OCI-LY7 (cell line): ENCODE measurements around the gene RCSD1. TPM values are rescaled to one million over a fixed set of nuclear protein-coding genes. Genes with fewer than 3 reads are reported as not detected.

ENCODE experiments used
- BruUV-seq: library from RNA; stranded (reverse); fragments of 400-500 nt; replicated peaks from 2 replicates; lab custom pipeline; 2021; lab: Mats Ljungman, UMichigan
- CTCF ChIA-PET: fragments of 300-600 bp; sonication (Branson Sonifier 250); formaldehyde crosslinking; loops from one replicate; lab custom pipeline; 2022; ENCODE audit warnings: antibody characterized with exemption; ENCODE audit not compliant: unreplicated experiment; lab: Charles Lee
- POLR2A ChIA-PET: fragments of 300-600 bp; sonication (Branson Sonifier 250); formaldehyde crosslinking; loops from one replicate; lab custom pipeline; 2022; ENCODE audit warnings: antibody characterized with exemption; lab: Charles Lee
- DNase-seq: peaks from one replicate; pipeline ENCODE4 v3.0.0-alpha.2; 2015; ENCODE audit warnings: low spot score
- H2AFZ ChIP-seq: fragments of 200-600 bp; sonication (generic), shearing (Covaris generic); 2 replicates; pipeline ENCODE4 v1.6.1; 2014; ENCODE audit warnings: mild to moderate bottlenecking, antibody characterized with exemption, low read length, moderate library complexity
- H3K27ac ChIP-seq: fragments of 200-600 bp; sonication (generic); 2 replicates; pipeline ENCODE4 v1.5.1; 2014; ENCODE audit warnings: mixed run types, low read depth, mild to moderate bottlenecking, moderate library complexity, low read length, inconsistent platforms; ENCODE audit not compliant: poor library complexity, severe bottlenecking
- H3K36me3 ChIP-seq: fragments of 200-600 bp; sonication (generic); 2 replicates; pipeline ENCODE4 v1.6.1; 2014; ENCODE audit warnings: mild to moderate bottlenecking, antibody characterized with exemption, low read length, moderate library complexity, mixed read lengths; ENCODE audit not compliant: insufficient read depth
- H3K4me1 ChIP-seq: fragments of 200-600 bp; sonication (generic); 2 replicates; pipeline ENCODE4 v1.5.1; 2014; ENCODE audit warnings: mild to moderate bottlenecking, low read length; ENCODE audit not compliant: insufficient read depth, poor library complexity, severe bottlenecking
- H3K4me2 ChIP-seq: fragments of 200-600 bp; sonication (generic); 2 replicates; pipeline ENCODE4 v1.6.1; 2014; ENCODE audit warnings: mild to moderate bottlenecking, low read length
- H3K4me3 ChIP-seq: fragments of 200-600 bp; sonication (generic); 2 replicates; pipeline ENCODE4 v1.5.1; 2014; ENCODE audit warnings: mild to moderate bottlenecking, low read depth, low read length; ENCODE audit not compliant: poor library complexity, severe bottlenecking
- H3K79me2 ChIP-seq: fragments of 200-600 bp; sonication (generic); 2 replicates; pipeline ENCODE4 v1.6.1; 2016; ENCODE audit warnings: low read depth, mild to moderate bottlenecking, low read length, moderate library complexity, mixed read lengths; ENCODE audit not compliant: insufficient read depth
- H3K9me2 ChIP-seq: fragments of 200-600 bp; sonication (generic); 2 replicates; pipeline ENCODE4 v1.6.1; 2016; ENCODE audit warnings: mild to moderate bottlenecking, low read length, mixed read lengths; ENCODE audit not compliant: insufficient read depth
- H3K9me3 ChIP-seq: fragments of 200-600 bp; sonication (generic); 2 replicates; pipeline ENCODE4 v1.6.1; 2014; ENCODE audit warnings: mild to moderate bottlenecking, mixed run types, low read length, mixed read lengths
- H4K20me1 ChIP-seq: fragments of 200-600 bp; sonication (generic); 2 replicates; pipeline ENCODE4 v1.6.1; 2014; ENCODE audit warnings: mild to moderate bottlenecking, antibody characterized with exemption, low read length, moderate library complexity, mixed read lengths; ENCODE audit not compliant: insufficient read depth
- CTCF ChIP-seq: fragments of 200-600 bp; sonication (generic); conservative IDR thresholded peaks from 2 replicates; pipeline ENCODE4 v1.5.1; 2014; ENCODE audit warnings: mild to moderate bottlenecking, antibody characterized with exemption, low read length, moderate library complexity, mixed read lengths
- EZH2phosphoT487 ChIP-seq: fragments of 200-600 bp; sonication (generic); IDR thresholded peaks from 2 replicates; pipeline ENCODE4 v1.6.1; 2018; ENCODE audit warnings: low read depth, borderline replicate concordance, mild to moderate bottlenecking, mixed run types, antibody characterized with exemption, low read length, moderate library complexity, mixed read lengths
- intact Hi-C: fragments of 100-400 bp; cut with micrococcal nuclease; formaldehyde crosslinking; loops from one replicate; pipeline ENCODE4 v1.10.0; 2022; ENCODE audit not compliant: unreplicated experiment
- total RNA-seq, 2 experiments: library from RNA; depleted of rRNA in 1 of 2; stranded (reverse); fragments of >200 nt in 1 of 2; shearing (Covaris generic) in 1 of 2; gene quantifications; 2 replicates each; pipeline ENCODE4 v1.2.3, GENCODE V29; 2014 to 2022

RCSD1 gene
- total RNA-seq, 2 experiments from 2014 or later, result 161 to 164 TPM

GRCh38 chr1:167582722-167583121, 47.3 kb upstream of the RCSD1 start:
- POLR2A ChIA-PET, result no interaction called here
- Histone ChIP-seq H2AFZ (no peak overlapping the region), H3K79me2 (no peaks in the 10 kb centered on the region), H3K9me2 (no peaks in the 10 kb centered on the region), H3K27ac (no peak overlapping the region), H3K36me3 (peaks cover 41% of the 10 kb centered on the region), H3K9me3 (no peaks in the 10 kb centered on the region), H4K20me1 (no peaks in the 10 kb centered on the region), H3K4me2 (no peak overlapping the region), H3K4me1 (peaks cover 1% of the 10 kb centered on the region), H3K4me3 (no peak overlapping the region)
- CTCF ChIA-PET, result no interaction called here
- intact Hi-C loops, result no loop called here
- no TSS peak for BruUV-seq
- DNase-seq, result no peak
- TF ChIP-seq CTCF, result no peak
- TF ChIP-seq EZH2phosphoT487, result no peak

- no peak overlapping the region for H3K4me2 ChIP-seq
- H2AFZ ChIP-seq, result no peak overlapping the region
- no peaks in the 10 kb centered on the region for H3K79me2 ChIP-seq
- H3K27ac ChIP-seq, result no peak overlapping the region
- peaks cover 6% of the 10 kb centered on the region for H3K4me1 ChIP-seq
- no peaks in the 10 kb centered on the region for H3K9me2 ChIP-seq
- intact Hi-C loops, result no loop called here
- ChIA-PET CTCF (no interaction called here), POLR2A (interaction anchor here (1.2 kb wide), 1 partner anchor 26 kb away, joined by 3 read pairs; no protein-coding TSS in a partner anchor)
- peaks cover 41% of the 10 kb centered on the region for H3K36me3 ChIP-seq
- BruUV-seq, result no TSS peak
- H4K20me1 ChIP-seq, result no peaks in the 10 kb centered on the region
- no peak for DNase-seq
- no peak overlapping the region for H3K4me3 ChIP-seq
- H3K9me3 ChIP-seq, result no peaks in the 10 kb centered on the region
- TF ChIP-seq CTCF (no peak), EZH2phosphoT487 (no peak)
These were observed 45.5 kb upstream of the RCSD1 start for GRCh38 chr1:167584581-167584980.

- CTCF ChIA-PET, result no interaction called here
- H2AFZ ChIP-seq, result no peak overlapping the region
These were observed 42.7 kb upstream of the RCSD1 start for GRCh38 chr1:167587342-167587741.

More at GRCh38 chr1:167587342-167587741, 42.7 kb upstream of the RCSD1 start:
- no peaks in the 10 kb centered on the region for H4K20me1 ChIP-seq
- POLR2A ChIA-PET, result interaction anchor here (0.6 to 1.4 kb wide), 3 partner anchors 11 to 369 kb away, joined by 3 read pairs; no protein-coding TSS in a partner anchor
- H3K4me1 ChIP-seq, result peaks cover 6% of the 10 kb centered on the region
- H3K79me2 ChIP-seq, result no peaks in the 10 kb centered on the region
- intact Hi-C loops, result no loop called here
- BruUV-seq, result no TSS peak
- H3K36me3 ChIP-seq, result peaks cover 45% of the 10 kb centered on the region
- no peaks in the 10 kb centered on the region for H3K9me2 ChIP-seq
- no peaks in the 10 kb centered on the region for H3K9me3 ChIP-seq
- TF ChIP-seq EZH2phosphoT487 (no peak), CTCF (no peak)
- no peak overlapping the region for H3K27ac ChIP-seq
- no peak overlapping the region for H3K4me3 ChIP-seq
- no peak for DNase-seq
- no peak overlapping the region for H3K4me2 ChIP-seq
